Tibial nerve (tissue), 4 donors: Measurements from ENCODE around the gene OR14K1. TPM values are rescaled to one million over a fixed set of nuclear protein-coding genes. Genes with fewer than 3 reads are reported as not detected.
"Not testable (repeated sequence)": the region's sequence is repeated elsewhere in the genome, so short reads cannot be mapped to it uniquely, and the experiment has no call there.

Experiments
- DNase-seq, 2 donors: peaks; one replicate each; pipeline ENCODE4 v3.0.0-alpha.2; 2019; ENCODE audit warnings: low spot score in 2 of 2
- H3K27ac ChIP-seq, 4 donors: fragments of 200-600 bp; sonication (generic) in 3 of 4; one replicate each; pipeline ENCODE4 v1.5.1; 2017 to 2019; ENCODE audit warnings: mild to moderate bottlenecking in 1 of 4
- H3K27me3 ChIP-seq, 2 donors: fragments of 200-600 bp; sonication (generic) in 1 of 2; one replicate each; pipeline versions ENCODE4 v1.5.1 to v1.6.0; 2017 to 2019
- H3K36me3 ChIP-seq, 3 donors: fragments of 200-600 bp; sonication (generic); one replicate each; pipeline ENCODE4 v1.5.1; 2018 to 2019
- H3K4me1 ChIP-seq, 4 donors: fragments of 200-600 bp; sonication (generic) in 3 of 4; one replicate each; pipeline ENCODE4 v1.5.1; 2017 to 2019
- H3K4me3 ChIP-seq, 4 donors: fragments of 200-600 bp; sonication (generic) in 3 of 4; one replicate each; pipeline ENCODE4 v1.5.1; 2017 to 2019; ENCODE audit warnings: mild to moderate bottlenecking in 1 of 4, moderate library complexity in 1 of 4
- H3K9me3 ChIP-seq, 4 donors: fragments of 200-600 bp; sonication (generic) in 3 of 4; one replicate each; pipeline ENCODE4 v1.5.1; 2017 to 2019
- CTCF ChIP-seq, 5 experiments: fragments of 200-600 bp in 3 of 5; fragments of 450-650 bp in 2 of 5; sonication (generic) in 3 of 5; IDR thresholded peaks; one replicate each; pipeline ENCODE4 v1.5.1; 2016 to 2019; ENCODE audit warnings: antibody characterized with exemption in 5 of 5, mild to moderate bottlenecking in 3 of 5, moderate library complexity in 2 of 5
- EP300 ChIP-seq, 2 donors: sonication (generic); formaldehyde crosslinking; IDR thresholded peaks; one replicate each; pipeline ENCODE4 v1.6.1; 2017; ENCODE audit warnings: antibody characterized with exemption in 2 of 2, mild to moderate bottlenecking in 1 of 2
- POLR2A ChIP-seq, 2 donors: fragments of 450-650 bp; IDR thresholded peaks; one replicate each; pipeline ENCODE4 v1.6.1; 2017; ENCODE audit warnings: antibody characterized with exemption in 2 of 2, mild to moderate bottlenecking in 2 of 2, moderate library complexity in 2 of 2
- WGBS, 2 donors: methylation state at CpG; one replicate each; pipeline ENCODE4 v1.1.5; 2018; 5-methylcytosine and 5-hydroxymethylcytosine counted together
- total RNA-seq, 4 donors: library from RNA; depleted of rRNA; stranded (reverse); fragments of >200 nt; gene quantifications; one replicate each; pipeline ENCODE4 v1.1.0, GENCODE V29; 2016

Gene OR14K1
- total RNA-seq, 4 donors from 2014 or later: not detected

- Histone ChIP-seq H3K4me1 (no peaks in the 10 kb centered on the region), H3K9me3 (peaks cover 0 to 12% (median 0%) of the 10 kb centered on the region in 4 donors), H3K4me3 (no peak overlapping the region), H3K27me3 (no peaks in the 10 kb centered on the region), H3K27ac (no peak overlapping the region), H3K36me3 (no peaks in the 10 kb centered on the region)
- WGBS, 2 donors: 92 to 96% methylated on average over 4 of the region's 4 CpGs
- DNase-seq: no peak
- no peak for TF ChIP-seq EP300 (IDR thresholded peaks at IDR 0.05)
- no peak for TF ChIP-seq CTCF (IDR thresholded peaks at IDR 0.05)
- no peak for TF ChIP-seq POLR2A (IDR thresholded peaks at IDR 0.05)
Observed at GRCh38 chr1:247721222-247721621, 17.2 kb upstream of the OR14K1 start.

- TF ChIP-seq POLR2A (IDR thresholded peaks at IDR 0.05) (no peak), CTCF (IDR thresholded peaks at IDR 0.05) (no peak), EP300 (IDR thresholded peaks at IDR 0.05) (no peak)
- Histone ChIP-seq H3K4me1 (no peaks in the 10 kb centered on the region), H3K36me3 (no peaks in the 10 kb centered on the region), H3K27me3 (no peaks in the 10 kb centered on the region), H3K9me3 (no peaks in the 10 kb centered on the region), H3K27ac (no peak overlapping the region), H3K4me3 (no peak overlapping the region)
- WGBS, 2 donors: 91% methylated on average over 2 of the region's 2 CpGs
- no peak for DNase-seq
Observed at GRCh38 chr1:247740721-247741120, 2.3 kb downstream of the OR14K1 start.

GRCh38 chr1:247741756-247742155 lies 3.3 kb downstream of the OR14K1 start:
- Histone ChIP-seq H3K27ac (no peak overlapping the region), H3K9me3 (no peaks in the 10 kb centered on the region), H3K27me3 (no peaks in the 10 kb centered on the region), H3K4me3 (no peak overlapping the region), H3K36me3 (no peaks in the 10 kb centered on the region), H3K4me1 (no peaks in the 10 kb centered on the region)
- 86 to 87% methylated on average over 5 of the region's 5 CpGs for WGBS, 2 donors
- no peak for DNase-seq
- TF ChIP-seq EP300 (IDR thresholded peaks at IDR 0.05): no peak
- no peak for TF ChIP-seq CTCF (IDR thresholded peaks at IDR 0.05)
- TF ChIP-seq POLR2A (IDR thresholded peaks at IDR 0.05): no peak

- not testable (repeated sequence) for H3K27ac ChIP-seq, H3K4me1 ChIP-seq, H3K36me3 ChIP-seq, H3K4me3 ChIP-seq, H3K27me3 ChIP-seq, H3K9me3 ChIP-seq, DNase-seq
- 52 to 58% methylated on average over 3 of the region's 3 CpGs for WGBS, 2 donors
Observed at GRCh38 chr1:247742215-247742760, 3.9 kb downstream of the OR14K1 start.

- peaks cover 0 to 18% (median 0%) of the 10 kb centered on the region in 4 donors for H3K9me3 ChIP-seq
- H3K27me3 ChIP-seq: no peaks in the 10 kb centered on the region
- H3K4me1 ChIP-seq: no peaks in the 10 kb centered on the region
- no peak overlapping the region for H3K4me3 ChIP-seq
- TF ChIP-seq POLR2A (IDR thresholded peaks at IDR 0.05) (no peak), EP300 (IDR thresholded peaks at IDR 0.05) (no peak), CTCF (IDR thresholded peaks at IDR 0.05) (no peak)
- 76 to 83% methylated on average over 3 of the region's 3 CpGs for WGBS, 2 donors
- DNase-seq: no peak
- H3K36me3 ChIP-seq: no peaks in the 10 kb centered on the region
- H3K27ac ChIP-seq: no peak overlapping the region
Observed at GRCh38 chr1:247746391-247746935, 8.0 kb downstream of the OR14K1 start.
